ENCODE results near the gene TMEM184B.
"Not testable (repeated sequence)": the region's sequence is repeated elsewhere in the genome, so short reads cannot be mapped to it uniquely, and the experiment has no call there.

TMEM184B gene

GRCh38 chr22:38240734-38241252, 32.0 kb downstream of the TMEM184B start:
- H3K4me3 ChIP-seq (ENCODE audit: low read depth, low read length): no peak overlapping the region
- DNase-seq (ENCODE audit: low read depth): peak; percentile 87
- no peak for TF ChIP-seq CTCF (conservative IDR thresholded peaks at IDR 0.05; ENCODE audit: low read depth, low read length)

- no peak overlapping the region for H3K4me3 ChIP-seq (ENCODE audit: low read depth, low read length)
- peak; percentile 37 for TF ChIP-seq CTCF (conservative IDR thresholded peaks at IDR 0.05; ENCODE audit: low read depth, low read length)
- peak; percentile 63 for DNase-seq (ENCODE audit: low read depth)
Measured at GRCh38 chr22:38239101-38239761, 33.6 kb downstream of the TMEM184B start.

DNA sequence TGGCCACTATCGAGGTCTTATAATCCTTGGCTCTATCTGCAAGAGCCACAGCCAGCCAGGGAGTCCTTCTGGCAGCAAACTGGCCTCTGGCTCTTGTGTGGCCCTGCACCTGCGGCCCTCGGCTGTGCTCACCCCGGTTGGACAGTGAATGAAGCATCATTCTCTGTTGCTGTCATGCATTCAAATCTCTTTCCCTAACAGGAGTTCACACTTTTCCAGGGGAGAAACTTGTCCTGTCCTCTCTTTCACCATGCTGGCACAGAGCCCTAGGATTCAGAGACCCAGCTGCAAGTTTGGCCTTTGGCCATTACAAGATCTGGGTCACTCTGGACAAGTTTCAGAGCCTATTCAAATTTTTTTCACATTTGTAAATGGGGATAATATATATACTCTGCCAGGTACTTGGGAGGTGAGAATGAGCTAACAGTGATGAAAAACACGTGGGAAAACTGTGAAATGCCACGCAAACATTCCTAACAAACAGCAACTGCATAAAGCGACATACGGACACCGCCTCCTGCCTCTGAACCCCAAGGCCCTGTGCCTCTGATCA, 34.2 kb downstream of the TMEM184B start:
- H3K4me3 ChIP-seq (ENCODE audit: low read depth, low read length): no peak overlapping the region
- DNase-seq (ENCODE audit: low read depth): no peak
- TF ChIP-seq CTCF (conservative IDR thresholded peaks at IDR 0.05; ENCODE audit: low read depth, low read length): no peak

GRCh38 chr22:38236786-38237185, 36.0 kb downstream of the TMEM184B start:
- TF ChIP-seq CTCF (conservative IDR thresholded peaks at IDR 0.05; ENCODE audit: low read depth, low read length): no peak
- no peak overlapping the region for H3K4me3 ChIP-seq (ENCODE audit: low read depth, low read length)
- no peak for DNase-seq (ENCODE audit: low read depth)

DNA sequence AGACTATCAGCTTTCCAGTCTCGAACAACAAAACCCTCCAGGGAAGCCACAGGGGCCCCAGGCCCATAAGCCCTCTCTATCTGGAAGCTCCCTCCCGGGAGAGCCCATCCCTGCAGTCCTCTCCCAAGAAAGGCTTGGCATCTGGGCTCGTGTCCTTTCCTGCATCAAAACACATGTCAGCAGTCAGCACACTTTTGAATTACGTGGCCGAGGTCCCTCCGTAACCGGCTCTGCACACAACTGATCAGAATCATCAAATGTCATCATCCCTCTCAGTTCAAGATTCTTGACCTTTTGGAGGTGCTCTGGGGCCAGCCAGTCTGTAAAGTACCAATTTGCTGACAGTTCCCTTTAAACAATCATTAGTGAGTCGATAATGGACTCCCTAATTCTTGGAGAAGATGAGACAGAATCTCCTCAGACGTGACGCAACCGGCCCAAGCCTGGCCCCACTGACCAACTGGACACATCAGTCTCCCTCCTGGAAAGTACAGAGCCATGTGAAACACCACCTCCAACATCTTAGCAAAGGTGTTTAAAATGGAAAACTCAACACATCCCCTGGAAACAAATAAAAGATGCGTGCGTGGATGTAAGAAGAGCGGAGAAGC, 37.5 kb downstream of the TMEM184B start:
- no peak for DNase-seq (ENCODE audit: low read depth)
- H3K4me3 ChIP-seq (ENCODE audit: low read depth, low read length): no peak overlapping the region
- TF ChIP-seq CTCF (conservative IDR thresholded peaks at IDR 0.05; ENCODE audit: low read depth, low read length): no peak

DNA sequence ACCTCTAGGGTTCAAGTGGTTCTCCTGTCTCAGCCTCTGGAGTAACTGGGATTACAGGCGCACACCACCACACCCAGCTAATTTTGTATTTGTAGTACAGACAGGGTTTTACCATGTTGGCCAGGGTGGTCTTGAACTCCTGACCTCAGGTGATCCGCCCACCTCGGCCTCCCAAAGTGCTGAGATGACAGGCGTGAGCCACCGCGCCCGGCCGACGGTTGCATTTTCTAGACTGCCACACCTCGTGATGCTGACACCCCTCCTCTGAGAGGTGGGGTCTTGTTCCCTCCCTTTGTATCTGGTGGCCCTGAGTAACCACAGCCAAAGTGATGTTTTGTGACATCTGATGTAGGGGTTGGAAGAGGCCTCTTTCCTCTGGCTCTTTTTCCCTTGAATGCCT, 39.0 kb downstream of the TMEM184B start:
- not testable (repeated sequence) for DNase-seq (ENCODE audit: low read depth); H3K4me3 ChIP-seq (ENCODE audit: low read depth, low read length)

GRCh38 chr22:38233427-38233826, 39.4 kb downstream of the TMEM184B start:
- TF ChIP-seq CTCF (conservative IDR thresholded peaks at IDR 0.05; ENCODE audit: low read depth, low read length): no peak
- DNase-seq (ENCODE audit: low read depth): no peak
- no peak overlapping the region for H3K4me3 ChIP-seq (ENCODE audit: low read depth, low read length)

Measured in choroid plexus epithelial cell (primary cell).